B cell (primary cell): ENCODE results near the gene SLC2A4RG. TPM values are rescaled to one million over a fixed set of nuclear protein-coding genes. Genes with fewer than 3 reads are reported as not detected.
A peak's percentile ranks its signal among the peaks of the same experiment; 100 is the strongest.

Experiments used
- ATAC-seq: fragments of 200-7000 bp; cut with Tn5 transposase; one replicate; pipeline ENCODE4 v1.10.0; 2021; ENCODE audit warnings: low read depth, mild to moderate bottlenecking, moderate number of reproducible peaks, moderate library complexity
- CTCF ChIA-PET: fragments of 350-600 bp; sonication (Branson Sonifier 250); formaldehyde crosslinking; loops from one replicate; lab custom pipeline; 2021; ENCODE audit warnings: antibody characterized with exemption, inconsistent platforms; lab: Charles Lee
- POLR2A ChIA-PET: fragments of 350-600 bp; sonication (Branson Sonifier 250); formaldehyde crosslinking; loops from one replicate; lab custom pipeline; 2021; ENCODE audit warnings: antibody characterized with exemption; lab: Charles Lee
- DNase-seq: peaks from one replicate; pipeline ENCODE4 v3.0.0; 2013
- H2AFZ ChIP-seq: 2 replicates; pipeline ENCODE4 v1.6.1; 2012; ENCODE audit warnings: mild to moderate bottlenecking, low read depth, low read length; ENCODE audit not compliant: insufficient read depth, poor library complexity, severe bottlenecking
- H3K27ac ChIP-seq, 2 donors: 1 replicate in 1 of 2; 2 replicates in 1 of 2; pipeline ENCODE4 v1.5.1; 2012 to 2013; ENCODE audit warnings: low read length in 2 of 2, mild to moderate bottlenecking in 2 of 2, moderate library complexity in 1 of 2
- H3K27me3 ChIP-seq, 4 experiments: fragments of 200-600 bp in 1 of 4; sonication (generic) in 1 of 4; replicated peaks in 1 of 4; 1 replicate in 2 of 4; 2 replicates in 2 of 4; pipeline versions ENCODE4 v1.6.1 to v1.7.0; 2013 to 2016; ENCODE audit warnings: low read length in 3 of 4, mild to moderate bottlenecking in 2 of 4, mixed read lengths in 1 of 4, moderate library complexity in 1 of 4; ENCODE audit not compliant: insufficient read depth in 4 of 4, control insufficient read depth in 3 of 4; ENCODE audit errors: control extremely low read depth in 1 of 4
- H3K36me3 ChIP-seq, 2 experiments: replicated peaks in 1 of 2; 1 replicate in 1 of 2; 2 replicates in 1 of 2; pipeline versions ENCODE4 v1.6.1 to v1.7.1; 2013; ENCODE audit warnings: low read length in 1 of 2; ENCODE audit not compliant: insufficient read depth in 2 of 2, control insufficient read depth in 1 of 2; ENCODE audit errors: control extremely low read depth in 1 of 2, extremely low read depth in 1 of 2
- H3K4me1 ChIP-seq, 2 donors: fragments of 200-600 bp in 1 of 2; sonication (generic) in 1 of 2; 1 replicate in 1 of 2; 2 replicates in 1 of 2; pipeline versions ENCODE4 v1.5.1 to v1.6.1; 2013 to 2017; ENCODE audit warnings: low read length in 2 of 2; ENCODE audit not compliant: control insufficient read depth in 2 of 2, insufficient read depth in 2 of 2
- H3K4me2 ChIP-seq: replicated peaks from 2 replicates; pipeline ENCODE3; 2012; ENCODE audit warnings: mild to moderate bottlenecking, low read depth, low read length; ENCODE audit not compliant: poor library complexity, severe bottlenecking
- H3K4me3 ChIP-seq, 5 experiments: fragments of 200-600 bp in 1 of 5; sonication (generic) in 1 of 5; 1 replicate in 3 of 5; 2 replicates in 2 of 5; pipeline versions ENCODE4 v1.5.1 to v1.7.0; 2011 to 2016; ENCODE audit warnings: low read length in 4 of 5, mild to moderate bottlenecking in 4 of 5, low read depth in 2 of 5, control low read depth in 1 of 5, moderate library complexity in 1 of 5; ENCODE audit not compliant: insufficient read depth in 1 of 5; ENCODE audit errors: control extremely low read depth in 1 of 5, extremely low read depth in 1 of 5
- H3K79me2 ChIP-seq: fragments of 200-600 bp; sonication (generic); one replicate; pipeline ENCODE4 v1.6.0; 2016; ENCODE audit warnings: low read length; ENCODE audit not compliant: control insufficient read depth, insufficient read depth
- H3K9ac ChIP-seq: fragments of 200-600 bp; sonication (generic); 2 replicates; pipeline ENCODE4 v1.6.1; 2017; ENCODE audit warnings: mild to moderate bottlenecking, low read length, moderate library complexity
- H3K9me3 ChIP-seq, 3 donors: one replicate each; pipeline versions ENCODE4 v1.6.1 to v1.7.1; 2013; ENCODE audit warnings: low read length in 2 of 3; ENCODE audit not compliant: control insufficient read depth in 2 of 3, insufficient read depth in 1 of 3; ENCODE audit errors: control extremely low read depth in 1 of 3
- H4K20me1 ChIP-seq: 2 replicates; pipeline ENCODE4 v1.6.0; 2012; ENCODE audit warnings: mild to moderate bottlenecking, low read length; ENCODE audit not compliant: insufficient read depth, control insufficient read depth, poor library complexity, severe bottlenecking
- H3K27ac Mint-ChIP-seq: one replicate; pipeline ENCODE4 v1.8.0; 2021; ENCODE audit warnings: mixed read lengths
- H3K27me3 Mint-ChIP-seq: one replicate; pipeline ENCODE4 v1.8.0; 2021; ENCODE audit warnings: mixed read lengths
- H3K4me1 Mint-ChIP-seq: one replicate; pipeline ENCODE4 v1.8.0; 2021; ENCODE audit warnings: mixed read lengths
- H3K4me3 Mint-ChIP-seq: one replicate; pipeline ENCODE4 v1.8.0; 2021; ENCODE audit warnings: mixed read lengths
- H3K9me3 Mint-ChIP-seq: one replicate; pipeline ENCODE4 v1.8.0; 2022; ENCODE audit warnings: mixed read lengths; ENCODE audit not compliant: insufficient read depth
- EZH2 ChIP-seq: IDR thresholded peaks from 2 replicates; pipeline ENCODE4 v1.6.1; 2012; ENCODE audit warnings: borderline replicate concordance, low read depth, mild to moderate bottlenecking, moderate library complexity, low read length; ENCODE audit not compliant: insufficient read depth, poor library complexity, severe bottlenecking
- WGBS: methylation state at CpG from one replicate; pipeline ENCODE4 v1.1.5; 2013; ENCODE audit warnings: missing lambda C conversion rate; ENCODE audit not compliant: insufficient coverage; 5-methylcytosine and 5-hydroxymethylcytosine counted together
- intact Hi-C: fragments of 100-400 bp; cut with micrococcal nuclease; formaldehyde crosslinking; loops from one replicate; pipeline ENCODE4 v1.10.0; 2022
- polyA plus RNA-seq: library from polyadenylated mRNA; depleted of rRNA; stranded (reverse); fragments of >200 nt; gene quantifications from 2 replicates; pipeline ENCODE4 v1.2.3, GENCODE V29; 2012
- total RNA-seq, 2 donors: library from RNA; stranded (reverse); fragments of 120-200 nt in 1 of 2; gene quantifications; 1 replicate in 1 of 2; 2 replicates in 1 of 2; pipeline versions ENCODE4 v1.2.3 to v1.2.4, GENCODE V29; 2013 to 2022
- TF ChIP-seq, protein P1 (sequence below): fragments of 200-600 bp; IDR thresholded peaks from one replicate; pipeline ENCODE4 v1.8.0; 2022; ENCODE audit warnings: antibody characterized with exemption, mild to moderate bottlenecking

The SLC2A4RG gene
- total and polyA plus RNA-seq, 2 donors (not counting 1 experiment from before 2014, with no cell fraction given): 39.7 to 49.4 TPM

GRCh38 chr20:63782051-63782471 lies 42.5 kb downstream of the SLC2A4RG start:
- Histone ChIP-seq H3K4me2 (no peak overlapping the region), H3K79me2 (no peaks in the 10 kb centered on the region), H3K4me1 (no peaks in the 10 kb centered on the region), H3K9me3 (no peaks in the 10 kb centered on the region), H3K9ac (no peak overlapping the region), H3K27me3 (no peaks in the 10 kb centered on the region), H2AFZ (no peak overlapping the region), H3K36me3 (no peaks in the 10 kb centered on the region), H3K27ac (no peak overlapping the region), H4K20me1 (no peaks in the 10 kb centered on the region), H3K4me3 (no peak overlapping the region)
- peaks cover 2% of the 10 kb centered on the region for H3K4me1 Mint-ChIP-seq
- ChIA-PET CTCF (no interaction called here), POLR2A (no interaction called here)
- intact Hi-C loops: no loop called here
- DNase-seq (peak; percentile 55), ATAC-seq (no peak)
- H3K27me3 Mint-ChIP-seq: no peaks in the 10 kb centered on the region
- H3K27ac Mint-ChIP-seq: no peak overlapping the region
- TF ChIP-seq, protein P1, sequence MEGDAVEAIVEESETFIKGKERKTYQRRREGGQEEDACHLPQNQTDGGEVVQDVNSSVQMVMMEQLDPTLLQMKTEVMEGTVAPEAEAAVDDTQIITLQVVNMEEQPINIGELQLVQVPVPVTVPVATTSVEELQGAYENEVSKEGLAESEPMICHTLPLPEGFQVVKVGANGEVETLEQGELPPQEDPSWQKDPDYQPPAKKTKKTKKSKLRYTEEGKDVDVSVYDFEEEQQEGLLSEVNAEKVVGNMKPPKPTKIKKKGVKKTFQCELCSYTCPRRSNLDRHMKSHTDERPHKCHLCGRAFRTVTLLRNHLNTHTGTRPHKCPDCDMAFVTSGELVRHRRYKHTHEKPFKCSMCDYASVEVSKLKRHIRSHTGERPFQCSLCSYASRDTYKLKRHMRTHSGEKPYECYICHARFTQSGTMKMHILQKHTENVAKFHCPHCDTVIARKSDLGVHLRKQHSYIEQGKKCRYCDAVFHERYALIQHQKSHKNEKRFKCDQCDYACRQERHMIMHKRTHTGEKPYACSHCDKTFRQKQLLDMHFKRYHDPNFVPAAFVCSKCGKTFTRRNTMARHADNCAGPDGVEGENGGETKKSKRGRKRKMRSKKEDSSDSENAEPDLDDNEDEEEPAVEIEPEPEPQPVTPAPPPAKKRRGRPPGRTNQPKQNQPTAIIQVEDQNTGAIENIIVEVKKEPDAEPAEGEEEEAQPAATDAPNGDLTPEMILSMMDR: no peak
- no peak for TF ChIP-seq EZH2
- H3K4me3 Mint-ChIP-seq: no peak overlapping the region
- 80% methylated on average over 15 of the region's 18 CpGs for WGBS
- H3K9me3 Mint-ChIP-seq: no peaks in the 10 kb centered on the region

- no peaks in the 10 kb centered on the region for H3K9me3 ChIP-seq
- TF ChIP-seq, protein P1: no peak
- no peak for TF ChIP-seq EZH2
- no peaks in the 10 kb centered on the region for H3K79me2 ChIP-seq
- 92% methylated on average over 11 of the region's 12 CpGs for WGBS
- ATAC-seq (no peak), DNase-seq (no peak)
- Mint-ChIP-seq H3K9me3 (no peaks in the 10 kb centered on the region), H3K4me1 (peaks cover 2% of the 10 kb centered on the region), H3K27me3 (no peaks in the 10 kb centered on the region), H3K4me3 (no peak overlapping the region), H3K27ac (no peak overlapping the region)
- CTCF ChIA-PET: interaction anchor here (4.3 kb wide), 1 partner anchor 83 kb away, joined by 29 read pairs; the partner anchor contains the start of gene TPD52L2
- intact Hi-C loops: no loop called here
- no peaks in the 10 kb centered on the region for H3K4me1 ChIP-seq
- no peak overlapping the region for H2AFZ ChIP-seq
- no peak overlapping the region for H3K4me3 ChIP-seq
- no peak overlapping the region for H3K9ac ChIP-seq
- no peaks in the 10 kb centered on the region for H3K36me3 ChIP-seq
- no peak overlapping the region for H3K27ac ChIP-seq
- no peaks in the 10 kb centered on the region for H3K27me3 ChIP-seq
- H3K4me2 ChIP-seq: no peak overlapping the region
- no peaks in the 10 kb centered on the region for H4K20me1 ChIP-seq
- POLR2A ChIA-PET: no interaction called here
Measured at GRCh38 chr20:63782521-63782971, 43.0 kb downstream of the SLC2A4RG start.
